Stomach smooth muscle (tissue), 2 donors: ENCODE results near the gene ILF2.
"Not testable (repeated sequence)": the region's sequence is repeated elsewhere in the genome, so short reads cannot be mapped to it uniquely, and the experiment has no call there.

Source experiments
- H3K27ac ChIP-seq: one replicate; pipeline ENCODE4 v1.7.0; 2013; ENCODE audit warnings: mild to moderate bottlenecking, low read length, inconsistent platforms
- H3K27me3 ChIP-seq, 2 donors: one replicate each; pipeline ENCODE4 v1.7.0; 2013; ENCODE audit warnings: low read length in 2 of 2; ENCODE audit not compliant: insufficient read depth in 2 of 2, control insufficient read depth in 1 of 2
- H3K36me3 ChIP-seq, 2 donors: one replicate each; pipeline ENCODE4 v1.7.0; 2013; ENCODE audit warnings: low read length in 2 of 2; ENCODE audit not compliant: control insufficient read depth in 2 of 2, insufficient read depth in 2 of 2
- H3K4me1 ChIP-seq: one replicate; pipeline ENCODE4 v1.7.0; 2013; ENCODE audit warnings: low read length; ENCODE audit not compliant: control insufficient read depth, insufficient read depth
- H3K4me3 ChIP-seq, 2 donors: one replicate each; pipeline ENCODE4 v1.7.0; 2013; ENCODE audit warnings: low read length in 2 of 2
- H3K9ac ChIP-seq, 2 donors: one replicate each; pipeline ENCODE4 v1.7.0; 2013; ENCODE audit warnings: low read length in 2 of 2, mild to moderate bottlenecking in 1 of 2
- H3K9me3 ChIP-seq, 2 donors: one replicate each; pipeline ENCODE4 v1.7.0; 2013; ENCODE audit warnings: low read length in 2 of 2; ENCODE audit not compliant: control insufficient read depth in 2 of 2
- donor health status: healthy.
- donor health status: Pancreatic carcinoma.

The ILF2 gene

DNA sequence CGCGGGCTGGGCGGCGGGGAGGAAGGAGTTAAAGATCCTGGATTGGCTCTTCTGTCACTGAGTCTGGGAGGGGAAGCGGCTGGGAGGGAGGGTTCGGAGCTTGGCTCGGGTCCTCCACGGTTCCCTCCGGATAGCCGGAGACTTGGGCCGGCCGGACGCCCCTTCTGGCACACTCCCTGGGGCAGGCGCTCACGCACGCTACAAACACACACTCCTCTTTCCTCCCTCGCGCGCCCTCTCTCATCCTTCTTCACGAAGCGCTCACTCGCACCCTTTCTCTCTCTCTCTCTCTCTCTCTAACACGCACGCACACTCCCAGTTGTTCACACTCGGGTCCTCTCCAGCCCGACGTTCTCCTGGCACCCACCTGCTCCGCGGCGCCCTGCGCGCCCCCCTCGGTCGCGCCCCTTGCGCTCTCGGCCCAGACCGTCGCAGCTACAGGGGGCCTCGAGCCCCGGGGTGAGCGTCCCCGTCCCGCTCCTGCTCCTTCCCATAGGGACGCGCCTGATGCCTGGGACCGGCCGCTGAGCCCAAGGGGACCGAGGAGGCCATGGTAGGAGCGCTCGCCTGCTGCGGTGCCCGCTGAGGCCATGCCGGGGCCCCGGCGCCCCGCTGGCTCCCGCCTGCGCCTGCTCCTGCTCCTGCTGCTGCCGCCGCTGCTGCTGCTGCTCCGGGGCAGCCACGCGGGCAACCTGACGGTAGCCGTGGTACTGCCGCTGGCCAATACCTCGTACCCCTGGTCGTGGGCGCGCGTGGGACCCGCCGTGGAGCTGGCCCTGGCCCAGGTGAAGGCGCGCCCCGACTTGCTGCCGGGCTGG is 7.9 kb upstream of the ILF2 start, which contains the start of gene NPR1:
Gene NPR1, plus strand, starts transcription at position 170 of the 818 bp plus-strand sequence. Its CDS starts 421 bp downstream, at position 591.
- Histone ChIP-seq H3K4me1 (peaks cover 24% of the 10 kb centered on the region), H3K9me3 (no peaks in the 10 kb centered on the region), H3K27me3 (peaks cover 18 to 34% of the 10 kb centered on the region in 2 donors), H3K27ac (no peak within 1 kb of the TSS), H3K4me3 (peak within 1 kb of the TSS; percentile 72 to 73), H3K36me3 (no peaks in the 10 kb centered on the region), H3K9ac (peak within 1 kb of the TSS; percentile 21 to 47)

DNA sequence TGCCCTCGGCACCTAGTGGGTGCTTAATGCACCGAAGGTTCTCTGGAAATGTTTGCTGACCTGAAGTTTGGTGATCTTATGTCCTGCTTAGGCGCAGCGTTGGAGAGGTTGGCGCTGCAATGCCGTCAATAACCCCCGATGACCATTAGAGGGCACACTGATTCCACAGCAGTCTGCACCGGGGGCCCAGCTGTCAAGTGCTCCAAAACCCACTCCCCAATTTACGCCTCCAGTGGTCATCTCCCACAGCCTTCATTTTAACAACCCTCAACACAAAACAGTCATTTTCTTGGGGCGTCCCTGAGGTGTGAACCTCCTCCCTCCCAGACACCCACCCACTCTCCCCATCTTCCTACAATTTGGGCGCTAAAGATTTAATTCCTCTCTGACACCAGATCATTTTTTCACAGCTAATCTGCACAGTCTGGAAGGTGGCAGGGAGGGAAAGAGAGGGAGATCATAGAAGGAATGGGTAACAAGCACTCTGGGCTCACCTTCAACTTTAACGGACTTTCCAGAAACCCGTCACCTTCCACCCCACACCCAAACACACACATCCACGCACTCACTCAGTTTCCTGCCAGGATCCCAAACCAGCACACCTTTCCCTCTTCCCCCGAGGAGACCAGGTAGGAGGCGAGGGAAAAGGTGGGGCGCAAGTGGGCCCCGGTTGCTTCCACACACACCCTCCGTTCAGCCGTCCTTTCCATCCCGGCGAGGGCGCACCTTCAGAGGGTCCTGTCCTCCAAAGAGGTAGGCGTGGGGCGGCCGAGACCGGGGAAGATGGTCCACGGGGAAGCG is 7.1 kb upstream of the ILF2 start:
- Histone ChIP-seq H3K27me3 (peaks cover 18 to 34% of the 10 kb centered on the region in 2 donors), H3K4me3 (peak overlapping the region; percentile 72 to 73), H3K4me1 (peaks cover 24% of the 10 kb centered on the region), H3K27ac (no peak overlapping the region), H3K36me3 (no peaks in the 10 kb centered on the region), H3K9me3 (no peaks in the 10 kb centered on the region), H3K9ac (peak overlapping the region; percentile 21 to 28)

DNA sequence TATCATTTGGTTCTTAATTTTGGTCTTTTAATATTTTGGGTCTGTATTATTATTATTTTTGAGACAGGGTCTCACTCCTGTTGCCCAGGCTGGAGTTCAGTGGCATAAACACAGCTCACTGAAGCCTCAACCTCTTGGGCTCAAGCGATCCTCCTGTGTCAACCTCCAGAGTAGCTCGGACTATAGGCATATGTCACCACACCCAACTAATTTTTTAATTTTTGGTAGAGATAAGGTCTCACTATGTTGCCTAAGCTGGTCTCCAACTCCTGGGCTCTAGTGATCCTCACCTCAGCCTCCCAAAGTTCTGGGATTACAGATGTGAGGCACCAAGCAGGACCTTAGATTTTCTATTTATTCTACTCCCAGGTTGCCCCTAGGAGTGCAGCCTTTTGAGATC is 2.7 kb upstream of the ILF2 start:
- Histone ChIP-seq H3K4me3 (no peak overlapping the region), H3K36me3 (peaks cover 3% of the 10 kb centered on the region in 2 donors), H3K27me3 (peaks cover 0 to 7% of the 10 kb centered on the region in 2 donors), H3K9me3 (no peaks in the 10 kb centered on the region), H3K4me1 (peaks cover 24% of the 10 kb centered on the region), H3K27ac (no peak overlapping the region), H3K9ac (no peak overlapping the region)

DNA sequence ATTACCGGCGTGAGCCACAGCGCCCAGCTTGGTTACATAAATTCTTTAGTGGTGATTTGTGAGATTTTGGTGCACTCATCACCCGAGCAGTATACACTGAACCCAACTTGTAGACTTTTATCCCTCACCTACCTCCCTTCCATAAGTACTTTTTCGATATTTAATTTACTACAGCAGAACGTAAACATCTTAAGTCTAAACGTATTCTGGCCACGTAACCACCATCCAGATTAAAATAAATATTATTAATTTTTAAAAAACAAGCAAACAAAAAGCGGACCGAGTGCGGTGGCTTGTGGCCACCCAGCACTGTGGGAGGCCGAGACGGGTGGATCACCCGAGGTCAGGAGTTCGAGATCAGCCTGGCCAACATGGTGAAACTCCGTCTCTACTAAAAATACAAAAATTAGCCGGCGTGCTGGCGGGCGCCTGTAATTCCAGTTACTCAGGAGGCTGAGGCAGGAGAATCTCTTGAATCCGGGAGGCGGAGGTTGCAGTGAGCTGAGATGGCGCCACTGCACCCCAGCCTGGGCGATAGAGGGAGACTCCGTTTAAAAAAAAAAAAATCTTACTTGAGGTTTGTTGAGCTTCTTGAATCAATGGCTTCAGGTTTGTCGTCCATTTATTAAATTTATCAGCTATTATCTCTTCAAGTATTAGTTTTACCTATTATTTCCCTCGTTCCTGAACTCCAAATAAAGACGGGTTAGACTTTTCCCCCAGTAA is 998 bp upstream of the ILF2 start:
- H3K27ac ChIP-seq: peak overlapping the region; percentile 82

DNA sequence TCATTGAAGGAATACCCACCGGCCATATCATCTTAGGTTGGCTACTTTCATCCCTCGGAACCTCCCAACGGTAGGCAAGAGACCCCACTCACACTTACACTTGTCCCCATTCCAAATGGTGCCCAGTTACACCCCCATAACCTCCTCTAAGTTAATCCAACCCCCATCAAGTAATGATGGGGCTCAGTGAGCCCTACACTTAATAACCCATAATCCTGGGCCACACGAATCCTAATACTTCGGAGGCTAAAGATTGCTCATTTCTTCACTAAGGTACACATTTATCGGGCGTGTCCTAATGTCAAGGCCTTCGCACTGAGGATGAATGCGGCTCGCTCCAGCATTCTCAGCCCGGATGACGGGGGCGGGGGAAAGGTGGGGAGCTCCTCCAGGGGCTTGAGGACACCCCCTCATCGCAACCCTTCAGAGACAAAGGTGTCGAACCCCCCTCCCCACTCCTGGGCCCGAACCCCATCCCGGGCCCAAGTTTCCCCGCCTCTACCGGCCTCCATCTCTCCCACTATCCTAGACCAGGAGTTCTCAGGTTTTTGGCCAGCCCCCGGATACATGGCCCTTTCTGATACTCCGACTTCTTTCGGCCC is 435 bp downstream of the ILF2 start:
- Histone ChIP-seq H3K36me3 (peaks cover 32% of the 10 kb centered on the region in 2 donors), H3K4me1 (peaks cover 13% of the 10 kb centered on the region), H3K9ac (peak overlapping the region; percentile 88 to 95), H3K27me3 (no peaks in the 10 kb centered on the region), H3K4me3 (peak overlapping the region; percentile 63 to 92), H3K27ac (peak overlapping the region; percentile 84), H3K9me3 (no peaks in the 10 kb centered on the region)

More for the DNA sequence above, 998 bp upstream of the ILF2 start:
- Histone ChIP-seq H3K9ac (peak overlapping the region; percentile 65 to 82), H3K4me1 (peaks cover 13% of the 10 kb centered on the region), H3K36me3 (peaks cover 19 to 20% of the 10 kb centered on the region in 2 donors), H3K4me3 (peak overlapping the region; percentile 64 to 92)
- not testable (repeated sequence) for H3K9me3 ChIP-seq, H3K27me3 ChIP-seq

DNA sequence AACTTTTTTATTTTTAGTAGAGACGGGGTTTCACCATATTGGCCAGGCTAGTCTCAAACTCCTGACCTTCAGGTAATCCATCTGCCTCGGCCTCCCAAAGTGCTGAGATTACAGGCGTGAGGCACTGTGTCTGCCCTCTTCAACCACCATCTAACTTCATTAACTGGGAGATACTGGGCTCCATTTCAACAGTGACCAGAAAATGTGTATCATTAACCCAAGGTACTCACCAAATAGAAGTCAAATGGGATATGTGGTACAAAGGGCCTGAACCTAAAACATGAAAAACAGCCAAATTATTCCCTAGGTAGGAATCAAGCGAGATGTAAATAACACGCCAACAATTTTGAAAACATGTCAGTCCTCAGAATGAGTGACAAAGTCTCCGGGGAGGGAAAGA is 1.2 kb downstream of the ILF2 start:
- Histone ChIP-seq H3K36me3 (peaks cover 37 to 39% of the 10 kb centered on the region in 2 donors), H3K27ac (no peak overlapping the region), H3K27me3 (no peaks in the 10 kb centered on the region), H3K9me3 (no peaks in the 10 kb centered on the region), H3K4me1 (peaks cover 13% of the 10 kb centered on the region), H3K9ac (peak overlapping the region; percentile 88 to 95), H3K4me3 (peak overlapping the region; percentile 63 to 92)

DNA sequence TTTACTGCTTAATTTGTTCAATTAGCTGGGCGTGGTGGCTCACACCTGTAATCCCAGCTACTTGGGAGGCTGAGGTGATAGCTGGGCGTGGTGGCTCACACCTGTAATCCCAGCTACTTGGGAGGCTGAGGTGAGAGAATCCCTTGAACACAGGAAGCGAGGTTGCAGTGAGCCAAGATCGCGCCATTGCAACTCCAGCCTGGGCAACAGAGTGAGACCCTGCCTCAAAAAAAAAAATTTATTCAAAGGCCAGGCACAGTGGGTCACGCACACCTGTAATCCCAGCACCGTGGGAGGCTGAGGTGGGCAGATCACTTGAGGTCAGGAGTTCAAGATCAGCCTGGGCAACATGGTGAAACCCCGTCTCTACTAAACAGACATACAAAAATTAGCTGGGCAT is 2.1 kb downstream of the ILF2 start:
- not testable (repeated sequence) for H3K27ac ChIP-seq, H3K9me3 ChIP-seq, H3K4me3 ChIP-seq, H3K27me3 ChIP-seq, H3K9ac ChIP-seq
- Histone ChIP-seq H3K36me3 (peaks cover 44 to 47% of the 10 kb centered on the region in 2 donors), H3K4me1 (peaks cover 13% of the 10 kb centered on the region)

DNA sequence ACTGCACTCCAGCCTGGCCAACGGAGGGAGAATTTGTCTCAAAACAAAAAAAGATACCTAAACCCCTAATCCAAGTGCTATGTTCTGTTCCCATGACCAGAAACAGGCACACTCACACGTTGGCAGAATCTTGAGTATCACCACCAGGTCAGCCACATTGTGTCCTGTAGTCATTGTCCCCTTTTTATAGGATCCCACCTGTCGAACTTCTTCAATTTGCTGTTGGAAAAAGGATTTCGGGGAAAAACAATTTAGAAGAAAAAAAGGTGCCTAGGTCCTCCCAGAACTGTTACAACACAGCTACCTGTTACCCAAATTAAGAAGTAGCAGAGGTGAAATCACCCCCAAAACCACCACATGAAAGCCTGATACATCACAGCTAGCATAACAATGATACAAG is 3.4 kb downstream of the ILF2 start:
- Histone ChIP-seq H3K36me3 (peaks cover 54 to 55% of the 10 kb centered on the region in 2 donors), H3K27me3 (no peaks in the 10 kb centered on the region), H3K27ac (no peak overlapping the region), H3K4me3 (no peak overlapping the region), H3K9me3 (no peaks in the 10 kb centered on the region), H3K4me1 (peaks cover 13% of the 10 kb centered on the region), H3K9ac (no peak overlapping the region)

DNA sequence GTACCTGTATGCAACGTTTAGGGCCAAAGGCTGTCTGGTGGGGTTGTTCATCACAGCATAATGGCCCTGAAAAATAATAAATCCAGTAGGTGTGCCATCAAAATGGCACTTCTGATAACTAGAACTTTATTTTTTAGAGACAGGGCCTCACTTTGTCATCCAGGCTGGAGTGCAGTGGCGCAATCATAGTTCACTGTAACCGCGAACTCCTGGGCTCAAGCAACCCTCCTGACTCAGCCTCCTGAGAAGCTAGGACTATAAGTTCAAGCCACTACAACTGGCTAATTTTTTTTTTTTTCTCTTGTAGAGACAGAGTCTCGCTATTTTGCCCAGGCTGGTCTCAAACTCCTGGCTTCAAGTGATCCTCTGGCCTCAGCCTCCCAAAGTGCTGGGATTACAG is 7.6 kb downstream of the ILF2 start:
- Histone ChIP-seq H3K9ac (no peak overlapping the region), H3K4me3 (no peak overlapping the region), H3K9me3 (no peaks in the 10 kb centered on the region), H3K36me3 (peaks cover 63% of the 10 kb centered on the region in 2 donors), H3K4me1 (peaks cover 11% of the 10 kb centered on the region), H3K27me3 (no peaks in the 10 kb centered on the region), H3K27ac (no peak overlapping the region)

DNA sequence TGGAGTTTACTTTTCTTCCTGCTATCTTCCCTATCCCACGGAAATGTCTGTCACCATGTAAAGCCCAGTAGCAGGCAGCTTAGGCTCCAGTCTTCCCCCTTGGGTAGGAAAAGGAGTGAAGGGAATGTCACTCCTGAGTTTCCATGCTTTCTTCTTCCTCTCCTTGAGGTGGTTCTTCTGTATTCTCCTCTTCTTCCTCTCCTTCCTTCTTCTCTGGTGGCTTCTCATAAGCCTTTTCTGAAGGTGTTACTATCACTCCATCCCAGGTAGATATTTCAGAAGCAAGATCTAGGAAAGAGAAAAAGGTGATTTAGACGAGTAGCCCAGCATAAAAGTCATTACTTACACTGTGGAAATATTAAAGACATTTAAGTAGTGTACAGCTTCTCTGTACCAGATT is 8.5 kb downstream of the ILF2 start:
- Histone ChIP-seq H3K36me3 (peaks cover 54 to 55% of the 10 kb centered on the region in 2 donors), H3K9ac (no peak overlapping the region), H3K27ac (no peak overlapping the region)

More for the DNA sequence above, 8.5 kb downstream of the ILF2 start:
- Histone ChIP-seq H3K4me3 (no peak overlapping the region), H3K9me3 (no peaks in the 10 kb centered on the region), H3K4me1 (peaks cover 11% of the 10 kb centered on the region), H3K27me3 (no peaks in the 10 kb centered on the region)
